ENCODE measurements around the gene NEURL2.
A peak's percentile ranks its signal among the peaks of the same experiment; 100 is the strongest.

The NEURL2 gene

GRCh38 chr20:45890985-45891983, at the start of gene NEURL2, which contains the start of gene CTSA:
Gene NEURL2, minus strand, starts transcription at chr20:45891208. Its CDS starts 217 bp downstream, at chr20:45890991.
Gene CTSA, plus strand, starts transcription at chr20:45891335. Its CDS starts 234 bp downstream, at chr20:45891569.
- no peak for DNase-seq (ENCODE audit: extremely low read depth, low read depth)
- TF ChIP-seq CTCF (IDR thresholded peaks at IDR 0.05; ENCODE audit: low read depth, low read length, missing control alignments), result no peak
- H3K4me3 ChIP-seq (replicated peaks; ENCODE audit: low read depth, low read length), result peak within 1 kb of the TSS; percentile 80

- no peak for DNase-seq (ENCODE audit: extremely low read depth, low read depth)
- TF ChIP-seq CTCF (IDR thresholded peaks at IDR 0.05; ENCODE audit: low read depth, low read length, missing control alignments), result no peak
- no peak overlapping the region for H3K4me3 ChIP-seq (replicated peaks; ENCODE audit: low read depth, low read length)
These were observed 49.5 kb upstream of the NEURL2 start for GRCh38 chr20:45940469-45940868.

GRCh38 chr20:45940053-45940452, 49.0 kb upstream of the NEURL2 start:
- TF ChIP-seq CTCF (IDR thresholded peaks at IDR 0.05; ENCODE audit: low read depth, low read length, missing control alignments), result no peak
- no peak for DNase-seq (ENCODE audit: extremely low read depth, low read depth)
- no peak overlapping the region for H3K4me3 ChIP-seq (replicated peaks; ENCODE audit: low read depth, low read length)

GRCh38 chr20:45938727-45939438, 47.9 kb upstream of the NEURL2 start:
- H3K4me3 ChIP-seq (replicated peaks; ENCODE audit: low read depth, low read length), result no peak overlapping the region
- no peak for DNase-seq (ENCODE audit: extremely low read depth, low read depth)
- TF ChIP-seq CTCF (IDR thresholded peaks at IDR 0.05; ENCODE audit: low read depth, low read length, missing control alignments), result no peak

- no peak overlapping the region for H3K4me3 ChIP-seq (replicated peaks; ENCODE audit: low read depth, low read length)
- TF ChIP-seq CTCF (IDR thresholded peaks at IDR 0.05; ENCODE audit: low read depth, low read length, missing control alignments), result no peak
- no peak for DNase-seq (ENCODE audit: extremely low read depth, low read depth)
These were observed 46.8 kb upstream of the NEURL2 start for GRCh38 chr20:45937765-45938164.

GRCh38 chr20:45935416-45936046, 44.5 kb upstream of the NEURL2 start:
- TF ChIP-seq CTCF (IDR thresholded peaks at IDR 0.05; ENCODE audit: low read depth, low read length, missing control alignments), result no peak
- H3K4me3 ChIP-seq (replicated peaks; ENCODE audit: low read depth, low read length), result peak overlapping the region; percentile 75
- no peak for DNase-seq (ENCODE audit: extremely low read depth, low read depth)
